H1 (cell line): Measurements from ENCODE around the gene GPD1. TPM values are rescaled to one million over a fixed set of nuclear protein-coding genes. Genes with fewer than 3 reads are reported as not detected.
A peak's percentile ranks its signal among the peaks of the same experiment; 100 is the strongest.

ENCODE experiments used
- CTCF ChIA-PET: fragments of 300-600 bp; sonication (Branson Sonifier 250); formaldehyde crosslinking; loops from one replicate; lab custom pipeline; 2021; ENCODE audit not compliant: partially characterized antibody; lab: Charles Lee
- POLR2A ChIA-PET: fragments of 300-600 bp; sonication (Branson Sonifier 250); formaldehyde crosslinking; loops from one replicate; lab custom pipeline; 2021; ENCODE audit warnings: inconsistent platforms; ENCODE audit not compliant: partially characterized antibody; lab: Charles Lee
- DNase-seq, 2 experiments: peaks; one replicate each; pipeline versions ENCODE4 v3.0.0 to v3.0.0-alpha.2; 2010 to 2022; ENCODE audit warnings: low spot score in 2 of 2, low read depth in 1 of 2, mixed read lengths in 1 of 2
- FAIRE-seq: peaks from 2 replicates; lab custom pipeline; 2011; peaks lifted over from hg19 to GRCh38; lab: Jason Lieb, UNC
- H2AFZ ChIP-seq: 2 replicates; pipeline ENCODE4 v1.8.1; 2012; ENCODE audit warnings: low read length, inconsistent platforms
- H2AK5ac ChIP-seq: 2 replicates; pipeline ENCODE4 v1.6.1; 2013; ENCODE audit warnings: low read depth, low read length
- H2BK120ac ChIP-seq: replicated peaks from 2 replicates; pipeline ENCODE3; 2013; ENCODE audit warnings: low read depth, low read length, inconsistent platforms
- H2BK12ac ChIP-seq: 2 replicates; pipeline ENCODE4 v1.6.1; 2013; ENCODE audit warnings: low read depth, low read length
- H2BK15ac ChIP-seq: 2 replicates; pipeline ENCODE4 v1.6.1; 2013; ENCODE audit warnings: low read length
- H2BK20ac ChIP-seq: 2 replicates; pipeline ENCODE4 v1.6.1; 2013; ENCODE audit warnings: low read length
- H2BK5ac ChIP-seq: 2 replicates; pipeline ENCODE4 v1.6.1; 2013; ENCODE audit warnings: low read depth, low read length
- H3K14ac ChIP-seq: 2 replicates; pipeline ENCODE4 v1.6.1; 2013; ENCODE audit warnings: inconsistent platforms; ENCODE audit not compliant: insufficient read length
- H3K18ac ChIP-seq: 2 replicates; pipeline ENCODE4 v1.6.1; 2013; ENCODE audit warnings: low read length; ENCODE audit errors: extremely low read depth
- H3K23ac ChIP-seq: 2 replicates; pipeline ENCODE4 v1.6.1; 2013; ENCODE audit warnings: inconsistent platforms; ENCODE audit not compliant: insufficient read length
- H3K23me2 ChIP-seq: 2 replicates; pipeline ENCODE4 v1.6.1; 2013; ENCODE audit warnings: low read depth, low read length
- H3K27ac ChIP-seq: 2 replicates; pipeline ENCODE4 v1.6.1; 2011; ENCODE audit warnings: low read depth, low read length, inconsistent platforms
- H3K27me3 ChIP-seq, 4 experiments: replicated peaks in 1 of 4; 1 replicate in 1 of 4; 2 replicates in 3 of 4; pipeline versions ENCODE4 v1.6.1 to v1.8.1; 2011 to 2013; ENCODE audit warnings: low read length in 3 of 4, mild to moderate bottlenecking in 3 of 4, inconsistent platforms in 2 of 4, mixed read lengths in 2 of 4, moderate library complexity in 1 of 4; ENCODE audit not compliant: control insufficient read depth in 3 of 4, insufficient read depth in 3 of 4; ENCODE audit errors: extremely low read depth in 1 of 4
- H3K36me3 ChIP-seq, 4 experiments: 2 replicates each; pipeline versions ENCODE4 v1.6.1 to v1.8.1; 2011 to 2013; ENCODE audit warnings: mild to moderate bottlenecking in 4 of 4, low read length in 3 of 4, moderate library complexity in 2 of 4, control low read depth in 1 of 4, inconsistent platforms in 1 of 4; ENCODE audit not compliant: insufficient read depth in 4 of 4, control insufficient read depth in 2 of 4
- H3K4ac ChIP-seq: replicated peaks from 2 replicates; pipeline ENCODE3; 2013; ENCODE audit warnings: low read length, low read depth, mixed read lengths, inconsistent platforms; ENCODE audit not compliant: insufficient read length
- H3K4me1 ChIP-seq, 4 experiments: replicated peaks in 1 of 4; 1 replicate in 1 of 4; 2 replicates in 3 of 4; pipeline versions ENCODE4 v1.6.1 to v1.8.1; 2011 to 2013; ENCODE audit warnings: low read length in 3 of 4, inconsistent platforms in 2 of 4, mixed read lengths in 1 of 4; ENCODE audit not compliant: insufficient read depth in 4 of 4, control insufficient read depth in 3 of 4
- H3K4me2 ChIP-seq, 2 experiments: 2 replicates each; pipeline versions ENCODE4 v1.6.1 to v1.8.1; 2011 to 2013; ENCODE audit warnings: low read depth in 2 of 2, low read length in 2 of 2, control low read depth in 1 of 2, inconsistent platforms in 1 of 2, mild to moderate bottlenecking in 1 of 2; ENCODE audit not compliant: insufficient read depth in 1 of 2
- H3K4me3 ChIP-seq, 4 experiments: fragments of 200-600, 300-600 bp in 1 of 4; sonication (generic), shearing (Covaris generic), sonication (Bioruptor Twin) in 1 of 4; 2 replicates each; pipeline versions ENCODE4 v1.5.1 to v1.8.1; 2011 to 2016; ENCODE audit warnings: low read length in 4 of 4, low read depth in 3 of 4, control low read depth in 2 of 4, inconsistent platforms in 2 of 4, mild to moderate bottlenecking in 2 of 4, mixed read lengths in 1 of 4, moderate library complexity in 1 of 4; ENCODE audit not compliant: insufficient read depth in 2 of 4; ENCODE audit errors: extremely low read depth in 1 of 4
- H3K56ac ChIP-seq: replicated peaks from 2 replicates; pipeline ENCODE3; 2013; ENCODE audit warnings: low read depth, mild to moderate bottlenecking, mixed read lengths, low read length, inconsistent platforms; ENCODE audit not compliant: insufficient read length
- H3K79me1 ChIP-seq: 2 replicates; pipeline ENCODE4 v1.6.1; 2013; ENCODE audit warnings: low read depth, low read length, control low read depth
- H3K79me2 ChIP-seq, 2 experiments: 2 replicates each; pipeline versions ENCODE4 v1.6.1 to v1.8.1; 2012 to 2013; ENCODE audit warnings: low read length in 2 of 2, mild to moderate bottlenecking in 2 of 2, inconsistent platforms in 1 of 2; ENCODE audit not compliant: insufficient read depth in 2 of 2, control insufficient read depth in 1 of 2
- H3K9ac ChIP-seq, 4 experiments: replicated peaks in 1 of 4; 1 replicate in 1 of 4; 2 replicates in 3 of 4; pipeline versions ENCODE4 v1.6.1 to v1.8.1; 2011 to 2013; ENCODE audit warnings: low read depth in 3 of 4, low read length in 3 of 4, control low read depth in 2 of 4, mild to moderate bottlenecking in 2 of 4, moderate library complexity in 2 of 4, inconsistent platforms in 1 of 4; ENCODE audit errors: extremely low read depth in 1 of 4
- H3K9me3 ChIP-seq, 2 experiments: 2 replicates each; pipeline versions ENCODE4 v1.6.1 to v1.8.1; 2012 to 2013; ENCODE audit warnings: mild to moderate bottlenecking in 2 of 2, moderate library complexity in 2 of 2, control low read depth in 1 of 2, inconsistent platforms in 1 of 2, low read depth in 1 of 2, low read length in 1 of 2, mixed read lengths in 1 of 2; ENCODE audit not compliant: insufficient read depth in 2 of 2
- H4K20me1 ChIP-seq, 2 experiments: replicated peaks in 1 of 2; 2 replicates each; pipeline versions ENCODE3 to v1.8.1; 2011 to 2013; ENCODE audit warnings: inconsistent platforms in 2 of 2, low read length in 2 of 2, mild to moderate bottlenecking in 1 of 2; ENCODE audit not compliant: insufficient read depth in 2 of 2, control insufficient read depth in 1 of 2
- H4K5ac ChIP-seq: 2 replicates; pipeline ENCODE4 v1.6.1; 2013; ENCODE audit warnings: low read length, low read depth, mixed read lengths, inconsistent platforms; ENCODE audit not compliant: insufficient read length
- H4K8ac ChIP-seq: 2 replicates; pipeline ENCODE4 v1.8.0; 2013; ENCODE audit warnings: mild to moderate bottlenecking, moderate library complexity, low read length, inconsistent platforms; ENCODE audit not compliant: insufficient read depth; ENCODE audit errors: extremely low read depth
- H4K91ac ChIP-seq: replicated peaks from 2 replicates; pipeline ENCODE3; 2013; ENCODE audit warnings: low read length, mixed read lengths, inconsistent platforms; ENCODE audit not compliant: insufficient read length
- CEBPB ChIP-seq: IDR thresholded peaks from 2 replicates; pipeline ENCODE4 v1.6.1; 2012; ENCODE audit warnings: low read depth, low read length
- CREB1 ChIP-seq: IDR thresholded peaks from 2 replicates; pipeline ENCODE4 v1.6.1; 2012; ENCODE audit warnings: inconsistent platforms
- POLR2AphosphoS5 ChIP-seq: IDR thresholded peaks from 2 replicates; pipeline ENCODE4 v1.6.1; 2011; ENCODE audit warnings: low read depth, low read length
- TAF1 ChIP-seq: IDR thresholded peaks from 2 replicates; pipeline ENCODE4 v1.6.1; 2011; ENCODE audit warnings: mild to moderate bottlenecking, low read depth, low read length
- WGBS, 2 experiments: shearing (Covaris generic) in 1 of 2; methylation state at CpG; one replicate each; pipeline versions ENCODE4 v1.1.6 to v1.1.7; 2013 to 2015; ENCODE audit warnings: low lambda C conversion rate in 2 of 2, mixed read lengths in 2 of 2, inconsistent platforms in 1 of 2, low coverage in 1 of 2, missing lambda C conversion rate in 1 of 2; ENCODE audit not compliant: insufficient replicate concordance in 2 of 2, insufficient coverage in 1 of 2, insufficient read length in 1 of 2; ENCODE audit errors: extremely low coverage in 1 of 2, missing lambda C conversion rate in 1 of 2; 5-methylcytosine and 5-hydroxymethylcytosine counted together
- polyA plus RNA-seq, 7 experiments: library from polyadenylated mRNA; depleted of rRNA in 3 of 7; stranded (reverse) in 5 of 7; unstranded in 2 of 7; fragments of >200 nt in 5 of 7; fragments of 200-250 nt in 2 of 7; gene quantifications; 1 replicate in 5 of 7; 2 replicates in 1 of 7; 4 replicates in 1 of 7; pipeline versions ENCODE4 v1.2.1 to v1.2.3, GENCODE V29; 2011 to 2013; ENCODE audit warnings: missing spikeins in 2 of 7, mixed read lengths in 2 of 7
- total RNA-seq: library from RNA; stranded (reverse); fragmentation: NEBNext Ultra II Directional; extraction: Animal tissue kit (Norgen Biotek cat#: 25700); gene quantifications from 2 replicates; pipeline ENCODE4 v1.2.1, GENCODE V29; 2021

The GPD1 gene
- total and polyA plus RNA-seq, 2 of the 8 experiments (the other 6 are each of a cell fraction or from before 2014, with no cell fraction given), result 0.45 to 0.74 TPM

DNA sequence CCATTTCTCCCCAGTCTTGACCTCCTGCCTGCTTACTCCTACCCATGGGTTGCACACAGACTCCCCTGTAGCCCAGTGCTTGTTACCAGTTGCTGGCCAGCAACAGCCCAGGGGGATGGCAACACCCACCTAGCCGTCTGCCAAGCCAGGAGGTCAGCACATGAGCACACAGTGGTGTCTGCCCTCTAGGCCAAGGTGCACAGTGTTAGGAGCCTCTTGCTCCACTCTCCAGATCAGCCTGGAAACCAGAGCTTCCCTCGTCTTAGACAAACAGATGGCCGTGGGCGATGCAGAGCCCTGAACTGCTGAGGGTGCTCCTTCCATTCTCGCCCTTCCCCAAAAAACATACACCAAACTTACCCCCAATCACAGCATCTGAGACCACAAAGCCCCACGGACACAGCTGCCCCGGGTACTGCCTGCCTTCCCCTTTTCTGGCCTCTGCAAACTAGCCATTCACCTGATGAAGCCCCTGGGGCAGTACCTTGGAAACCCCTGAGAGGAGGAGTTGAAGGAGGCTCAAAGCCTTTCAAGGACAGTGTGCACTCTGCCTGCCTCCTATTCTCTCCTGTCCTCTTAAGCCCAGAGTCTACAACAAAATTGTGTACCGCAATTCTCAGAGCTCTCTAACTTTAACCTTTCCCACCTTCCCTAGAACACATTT lies 1.0 kb upstream of the GPD1 start:
- Histone ChIP-seq H3K9me3 (no peaks in the 10 kb centered on the region), H3K18ac (no peak overlapping the region), H3K23ac (no peak overlapping the region), H3K4me3 (no peak overlapping the region), H3K4me2 (no peak overlapping the region), H3K14ac (no peak overlapping the region), H2AFZ (no peak overlapping the region), H3K56ac (no peak overlapping the region), H3K27me3 (no peaks in the 10 kb centered on the region), H3K23me2 (no peaks in the 10 kb centered on the region), H2BK5ac (0 out of 2 replicates have a peak overlapping the region, but pooled peaks have one; percentile 2), H3K36me3 (peaks cover 21 to 31% (median 23%) of the 10 kb centered on the region in 4 experiments), H4K91ac (no peak overlapping the region), H3K79me1 (no peaks in the 10 kb centered on the region), H2AK5ac (no peak overlapping the region), H3K4me1 (peaks cover 2 to 9% (median 6%) of the 10 kb centered on the region in 4 experiments; a peak in 5 of 7 replicates), H4K8ac (peak overlapping the region; percentile 26), H2BK20ac (no peak overlapping the region), H2BK120ac (no peak overlapping the region), H3K79me2 (no peaks in the 10 kb centered on the region), H2BK15ac (no peak overlapping the region), H3K27ac (no peak overlapping the region), H2BK12ac (no peak overlapping the region), H3K9ac (no peak overlapping the region), H3K4ac (no peak overlapping the region), H4K20me1 (peaks cover 0 to 9% of the 10 kb centered on the region in 2 experiments), H4K5ac (no peak overlapping the region)
- POLR2A ChIA-PET, result interaction anchor here (0.6 to 27.1 kb wide), 8 partner anchors 6 to 1072 kb away, joined by 3 to 457 read pairs (median 5); partner anchors contain the start of genes CERS5, COX14, GPD1 and SMARCD1
- DNase-seq (no peak), FAIRE-seq (no peak)
- WGBS, 2 experiments, result 86% methylated on average over 8 of the region's 8 CpGs; no CpG with 5 or more reads in 1 of the 2 experiments
- CTCF ChIA-PET, result interaction anchor here (0.6 to 32.9 kb wide), 22 partner anchors 9 to 212 kb away, joined by 3 to 625 read pairs (median 5); partner anchors contain the start of genes CERS5, COX14 and SMARCD1
- TF ChIP-seq TAF1 (no peak), POLR2AphosphoS5 (peak; percentile 31; the same call in 1 of the 2 replicates), CEBPB (no peak), CREB1 (no peak)
